Brain microvascular endothelial cell (primary cell): ENCODE results near the gene XRCC4.

ENCODE experiments used
- DNase-seq: peaks from one replicate; pipeline ENCODE4 v3.0.0-alpha.2; 2020
- H3K27ac ChIP-seq: fragments of 250-450 bp; sonication (Bioruptor Pico); 2 replicates; pipeline ENCODE4 v1.5.1; 2020; ENCODE audit warnings: mild to moderate bottlenecking, moderate library complexity
- H3K27me3 ChIP-seq: fragments of 250-450 bp; sonication (Bioruptor Pico); replicated peaks from 2 replicates; pipeline ENCODE4 v1.5.1; 2020; ENCODE audit warnings: mild to moderate bottlenecking
- H3K36me3 ChIP-seq: fragments of 250-450 bp; sonication (Bioruptor Pico); replicated peaks from 2 replicates; pipeline ENCODE4 v1.5.1; 2020; ENCODE audit warnings: mild to moderate bottlenecking
- H3K4me3 ChIP-seq: 2 replicates; pipeline ENCODE4 v1.5.1; 2011; ENCODE audit warnings: low read depth, mild to moderate bottlenecking, control low read depth, low read length, moderate library complexity
- CTCF ChIP-seq: IDR thresholded peaks from 2 replicates; pipeline ENCODE4 v1.5.1; 2011; ENCODE audit warnings: low read depth, mild to moderate bottlenecking, moderate library complexity, low read length, control low read depth, inconsistent platforms; ENCODE audit errors: missing control alignments
- in situ Hi-C: cut with HindIII; loops from 2 replicates; pipeline ENCODE4 v1.10.0; 2017; ENCODE audit warnings: low sequenced_read_pairs, low pct_ligation_motif_present

The XRCC4 gene

GRCh38 chr5:83035373-83036100, 41.8 kb upstream of the XRCC4 start:
- H3K36me3 ChIP-seq, result no peaks in the 10 kb centered on the region
- H3K27me3 ChIP-seq, result no peaks in the 10 kb centered on the region
- in situ Hi-C loops, result no loop called here
- H3K4me3 ChIP-seq, result no peak overlapping the region
- H3K27ac ChIP-seq, result no peak overlapping the region
- TF ChIP-seq CTCF, result no peak
- no peak for DNase-seq

GRCh38 chr5:83036991-83037575, 40.3 kb upstream of the XRCC4 start:
- Histone ChIP-seq H3K36me3 (no peaks in the 10 kb centered on the region), H3K4me3 (no peak overlapping the region), H3K27me3 (no peaks in the 10 kb centered on the region), H3K27ac (no peak overlapping the region)
- in situ Hi-C loops, result no loop called here
- DNase-seq, result no peak
- TF ChIP-seq CTCF, result no peak

- Histone ChIP-seq H3K36me3 (no peaks in the 10 kb centered on the region), H3K4me3 (no peak overlapping the region), H3K27ac (no peak overlapping the region), H3K27me3 (no peaks in the 10 kb centered on the region)
- DNase-seq, result no peak
- in situ Hi-C loops, result no loop called here
- TF ChIP-seq CTCF, result no peak
These were observed 38.4 kb upstream of the XRCC4 start for GRCh38 chr5:83038924-83039323.

- Histone ChIP-seq H3K27ac (no peak overlapping the region), H3K27me3 (no peaks in the 10 kb centered on the region), H3K4me3 (no peak overlapping the region), H3K36me3 (no peaks in the 10 kb centered on the region)
- TF ChIP-seq CTCF, result no peak
- in situ Hi-C loops, result no loop called here
- no peak for DNase-seq
These were observed 34.8 kb upstream of the XRCC4 start for GRCh38 chr5:83042507-83042906.

- in situ Hi-C loops, result no loop called here
- DNase-seq, result no peak
- H3K27me3 ChIP-seq, result no peaks in the 10 kb centered on the region
- no peak overlapping the region for H3K27ac ChIP-seq
- no peak overlapping the region for H3K4me3 ChIP-seq
- H3K36me3 ChIP-seq, result no peaks in the 10 kb centered on the region
- TF ChIP-seq CTCF, result no peak
These were observed 32.4 kb upstream of the XRCC4 start for GRCh38 chr5:83044926-83045325.
